ENCODE measurements around the gene VAMP1.

DNA sequence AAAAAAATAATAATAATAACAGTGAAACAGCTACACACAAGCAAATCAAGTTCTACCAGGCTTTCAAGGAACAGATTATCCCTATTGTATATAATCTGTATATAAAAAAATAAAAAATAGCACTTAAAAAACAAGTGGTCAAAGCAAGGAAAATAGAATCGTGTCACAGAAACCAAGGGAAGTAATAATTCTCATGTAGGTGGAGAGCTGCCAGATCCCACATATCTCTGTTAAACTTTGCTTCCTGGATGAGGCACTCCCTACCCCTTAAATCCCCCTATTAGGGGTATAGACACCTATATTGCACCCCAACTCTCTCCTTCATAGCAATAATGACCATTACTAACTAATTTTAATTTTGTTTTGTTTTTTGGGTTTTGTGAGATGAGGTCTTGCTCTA, 30.1 kb downstream of the VAMP1 start:
- TF ChIP-seq, protein P1, sequence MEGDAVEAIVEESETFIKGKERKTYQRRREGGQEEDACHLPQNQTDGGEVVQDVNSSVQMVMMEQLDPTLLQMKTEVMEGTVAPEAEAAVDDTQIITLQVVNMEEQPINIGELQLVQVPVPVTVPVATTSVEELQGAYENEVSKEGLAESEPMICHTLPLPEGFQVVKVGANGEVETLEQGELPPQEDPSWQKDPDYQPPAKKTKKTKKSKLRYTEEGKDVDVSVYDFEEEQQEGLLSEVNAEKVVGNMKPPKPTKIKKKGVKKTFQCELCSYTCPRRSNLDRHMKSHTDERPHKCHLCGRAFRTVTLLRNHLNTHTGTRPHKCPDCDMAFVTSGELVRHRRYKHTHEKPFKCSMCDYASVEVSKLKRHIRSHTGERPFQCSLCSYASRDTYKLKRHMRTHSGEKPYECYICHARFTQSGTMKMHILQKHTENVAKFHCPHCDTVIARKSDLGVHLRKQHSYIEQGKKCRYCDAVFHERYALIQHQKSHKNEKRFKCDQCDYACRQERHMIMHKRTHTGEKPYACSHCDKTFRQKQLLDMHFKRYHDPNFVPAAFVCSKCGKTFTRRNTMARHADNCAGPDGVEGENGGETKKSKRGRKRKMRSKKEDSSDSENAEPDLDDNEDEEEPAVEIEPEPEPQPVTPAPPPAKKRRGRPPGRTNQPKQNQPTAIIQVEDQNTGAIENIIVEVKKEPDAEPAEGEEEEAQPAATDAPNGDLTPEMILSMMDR (conservative IDR thresholded peaks at IDR 0.05; ENCODE audit: low read depth, low read length): no peak
- no peak for TF ChIP-seq EZH2 (IDR thresholded peaks at IDR 0.05; ENCODE audit: low read length, unreplicated experiment)
